HS-5 (cell line): Measurements from ENCODE around the gene DBNDD2.

Experiments
- DNase-seq: peaks from one replicate; pipeline ENCODE4 v3.0.0-alpha.2; 2012; ENCODE audit warnings: low read depth

Gene DBNDD2

GRCh38 chr20:45387274-45387673 lies 20.8 kb upstream of the DBNDD2 start:
- DNase-seq, result no peak

DNA sequence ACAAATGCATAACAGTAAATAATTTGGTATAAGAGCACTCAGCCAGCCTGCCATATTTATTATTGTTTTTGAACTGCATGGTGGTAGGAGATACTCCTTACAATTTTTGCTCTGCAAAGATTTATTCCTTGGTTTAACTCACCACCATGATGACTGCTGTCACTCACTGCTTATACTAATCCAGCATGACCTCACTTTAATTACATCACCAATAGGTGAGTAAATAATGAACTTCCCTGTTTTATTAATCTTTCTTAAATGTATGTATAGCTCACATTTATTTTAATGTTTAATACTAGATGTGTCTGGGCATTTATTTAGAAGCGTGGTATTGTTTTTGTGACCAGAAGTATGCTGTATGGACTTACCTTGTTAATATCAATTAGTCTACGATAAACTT lies 17.2 kb upstream of the DBNDD2 start:
- DNase-seq, result no peak

GRCh38 chr20:45391559-45391958 lies 16.5 kb upstream of the DBNDD2 start:
- no peak for DNase-seq

DNA sequence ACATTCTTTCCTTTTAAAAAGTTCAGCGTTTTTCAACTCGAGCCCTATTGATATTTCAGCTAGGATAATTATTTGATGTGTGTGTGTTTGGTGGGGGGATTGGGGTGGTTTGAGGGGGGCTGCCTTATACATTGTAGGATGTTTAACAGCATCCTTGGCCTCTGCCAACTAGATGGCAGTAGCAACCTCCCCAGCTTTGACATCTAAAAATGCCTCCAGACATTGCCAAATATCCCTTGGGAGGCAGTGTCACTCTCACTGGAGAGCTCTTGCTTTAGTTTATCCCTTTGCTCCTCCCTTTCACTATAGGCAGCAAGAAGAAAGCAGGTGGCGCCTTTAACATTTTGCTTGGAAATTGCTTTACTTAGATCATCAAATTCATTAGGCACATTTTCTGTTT lies 15.4 kb upstream of the DBNDD2 start:
- DNase-seq, result no peak

DNA sequence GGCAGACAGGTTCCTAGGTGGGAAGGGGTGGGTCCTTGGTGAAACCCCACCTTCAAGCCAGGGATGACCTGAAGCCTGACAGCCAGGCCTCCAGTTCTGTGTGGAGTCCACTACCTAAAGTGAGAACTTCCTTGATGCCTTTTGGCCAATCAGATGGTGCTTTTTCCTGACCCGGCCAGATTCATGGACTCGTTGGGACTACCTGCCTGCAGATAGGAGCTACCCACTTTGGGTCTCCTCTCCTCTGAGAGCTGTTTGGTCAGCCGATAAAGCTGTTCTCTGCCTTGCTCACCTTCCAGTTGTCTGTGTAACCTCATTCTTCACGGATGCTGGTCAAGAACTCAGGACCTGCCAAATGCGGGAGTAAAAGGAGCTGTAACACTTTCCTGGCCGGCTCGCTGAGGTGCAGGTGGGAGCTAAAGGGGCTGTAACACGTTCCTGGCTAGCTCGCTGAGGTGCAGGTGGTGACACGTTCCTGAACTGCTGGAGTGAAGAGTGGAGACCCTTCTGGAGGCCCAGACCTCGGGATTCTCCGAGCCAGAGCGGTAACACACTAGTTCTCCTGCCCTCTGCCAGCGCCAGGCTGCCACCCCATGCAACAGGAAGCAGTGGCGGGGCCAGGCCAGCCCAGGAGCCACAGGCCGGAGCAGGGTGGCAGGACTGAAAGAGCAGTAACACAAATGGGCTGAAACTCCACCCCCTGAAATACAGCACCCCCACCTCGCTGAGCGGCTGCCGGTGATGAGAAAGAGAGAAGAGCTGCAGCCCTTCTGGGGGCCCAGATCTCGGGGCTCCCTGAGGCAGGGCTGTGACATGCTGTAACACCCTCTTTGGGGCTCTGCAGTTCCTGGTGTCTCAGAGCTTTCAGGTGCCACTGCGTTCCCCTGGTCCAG lies 13.6 kb upstream of the DBNDD2 start:
- no peak for DNase-seq

- no peak for DNase-seq
Observed at GRCh38 chr20:45395114-45395415, 13.0 kb upstream of the DBNDD2 start.

- DNase-seq, result no peak
Observed at GRCh38 chr20:45399018-45399417, 9.1 kb upstream of the DBNDD2 start.

DNA sequence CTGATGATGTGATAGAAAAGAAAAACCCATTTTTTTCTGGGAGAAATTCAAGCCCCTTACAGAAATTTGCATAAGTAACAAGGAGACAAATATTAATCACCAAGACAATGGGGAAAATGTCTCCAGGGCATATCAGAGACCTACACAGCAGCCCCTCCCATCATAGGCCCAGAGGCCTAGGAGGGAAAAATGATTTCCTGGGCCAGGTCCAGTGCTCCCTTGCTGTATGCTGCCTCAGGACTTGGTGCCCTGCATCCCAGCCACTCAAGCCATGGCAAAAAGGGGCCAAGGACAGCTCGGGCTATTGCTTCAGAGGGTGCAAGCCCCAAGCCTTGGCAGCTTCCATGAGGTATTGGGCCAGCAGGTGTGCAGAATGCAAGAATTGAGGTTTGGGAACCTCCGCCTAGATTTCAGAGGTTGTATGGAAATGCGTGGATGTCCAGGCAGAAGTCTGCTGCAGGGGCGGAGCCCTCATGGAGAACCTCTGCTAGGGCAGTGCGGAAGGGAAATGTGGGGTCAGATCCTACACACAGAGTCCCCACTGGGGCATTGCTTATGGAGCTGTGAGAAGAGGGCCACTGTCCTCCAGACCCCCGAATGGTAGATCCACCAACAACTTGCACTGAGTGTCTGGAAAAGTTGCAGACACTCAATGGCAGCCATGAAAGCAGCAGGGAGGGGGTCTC lies 7.6 kb upstream of the DBNDD2 start:
- DNase-seq, result no peak

DNA sequence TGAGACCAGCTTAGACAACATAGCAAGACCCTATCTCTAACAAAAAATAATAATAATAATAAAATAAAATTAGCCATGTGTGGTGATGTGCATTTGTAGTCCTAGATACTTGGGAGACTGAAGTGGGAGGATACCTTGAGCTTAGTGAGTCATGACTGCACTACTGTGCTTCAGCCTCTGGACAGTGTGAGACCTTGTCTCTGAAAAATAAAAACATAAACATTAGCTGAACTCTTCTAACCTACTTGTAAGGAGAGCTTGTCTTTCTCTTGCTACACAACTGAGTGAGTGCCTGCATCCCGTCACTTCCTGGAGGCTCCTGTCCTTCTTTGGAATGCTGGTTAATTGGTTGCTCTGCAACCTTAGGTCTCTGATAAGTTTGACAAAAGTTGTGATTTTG lies 5.1 kb upstream of the DBNDD2 start:
- no peak for DNase-seq

DNA sequence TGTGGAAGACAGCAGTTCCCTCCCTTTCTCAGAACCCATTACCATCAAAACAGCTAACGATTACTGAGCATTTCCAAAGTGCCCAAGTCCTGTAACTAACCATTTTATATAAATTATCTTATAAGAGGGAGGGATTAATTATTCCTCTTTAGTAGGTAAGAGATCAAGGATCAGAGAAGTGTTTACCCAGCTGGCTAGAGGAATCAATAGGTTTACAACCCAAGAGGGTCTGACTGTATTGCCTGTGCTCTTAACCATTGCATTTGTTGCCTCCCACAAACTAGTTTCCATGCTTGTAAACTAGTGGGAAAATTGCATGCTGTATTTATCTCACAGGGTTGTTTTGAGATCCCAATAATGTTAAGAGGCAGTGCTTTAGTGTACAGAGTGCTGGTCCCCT lies 3.7 kb upstream of the DBNDD2 start:
- DNase-seq, result no peak

- DNase-seq, result no peak
Observed at GRCh38 chr20:45405571-45406259, 2.4 kb upstream of the DBNDD2 start.

DNA sequence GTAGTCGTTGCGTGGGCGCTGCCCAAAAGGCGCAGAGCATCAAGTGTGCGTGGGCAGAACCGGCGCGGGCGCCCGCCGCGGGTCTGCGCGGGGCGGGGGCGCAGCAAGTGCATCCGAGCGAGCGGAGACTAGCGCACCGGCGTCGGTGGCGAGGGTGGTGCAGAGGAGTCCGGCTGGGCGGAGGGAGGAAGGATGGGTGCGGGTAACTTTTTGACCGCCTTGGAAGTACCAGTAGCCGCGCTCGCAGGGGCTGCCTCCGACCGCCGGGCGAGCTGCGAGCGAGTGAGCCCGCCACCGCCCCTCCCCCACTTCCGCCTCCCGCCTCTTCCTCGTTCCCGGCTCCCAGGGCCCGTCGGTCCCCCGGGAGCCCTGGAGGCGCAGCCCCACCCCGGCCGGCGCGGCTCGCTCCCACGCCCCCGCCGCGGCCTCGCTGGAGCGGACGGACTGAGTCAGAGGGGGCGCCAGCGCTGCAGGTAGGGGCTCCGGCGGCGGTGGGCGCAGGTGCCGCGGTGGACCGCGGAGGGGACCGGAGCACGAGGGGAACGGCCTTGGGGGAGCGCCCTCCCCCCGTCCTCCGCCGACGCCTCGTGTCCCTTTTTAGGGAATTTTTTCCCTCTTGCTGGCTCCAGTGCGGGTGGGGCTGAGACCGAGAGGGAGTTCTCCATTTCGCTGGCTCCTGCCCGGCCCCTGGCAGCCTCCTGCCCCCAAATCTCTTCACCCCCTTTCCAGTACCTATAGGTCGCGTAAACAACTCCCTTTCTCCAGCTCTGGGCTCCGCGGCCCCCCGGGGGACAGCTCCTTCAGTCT lies 1.6 kb upstream of the DBNDD2 start:
- no peak for DNase-seq

- no peak for DNase-seq
Observed at GRCh38 chr20:45407067-45407745, 883 bp upstream of the DBNDD2 start.

- DNase-seq, result no peak
Observed at GRCh38 chr20:45408646-45409213, 641 bp downstream of the DBNDD2 start.

- DNase-seq, result no peak
Observed at GRCh38 chr20:45409521-45410272, 1.6 kb downstream of the DBNDD2 start.

DNA sequence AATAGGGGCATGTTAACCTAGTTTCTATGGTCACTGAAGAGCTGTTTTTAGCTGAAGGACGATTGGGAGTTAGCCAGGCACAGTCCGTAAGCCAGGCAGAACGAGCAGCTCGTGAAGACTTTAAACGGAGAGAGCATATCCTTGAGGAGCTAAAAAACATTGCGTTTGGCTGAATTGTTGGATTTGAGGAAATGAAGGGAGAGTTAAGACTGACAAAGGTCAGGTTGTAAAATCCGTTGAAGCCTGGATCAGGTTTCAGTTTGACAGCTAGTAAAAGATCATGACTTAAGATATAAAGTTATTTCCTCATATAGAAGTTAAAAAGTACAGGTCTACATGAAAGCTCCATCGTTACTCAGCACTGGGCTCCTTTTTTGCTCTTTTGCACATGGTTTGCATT lies 2.8 kb downstream of the DBNDD2 start:
- no peak for DNase-seq

- DNase-seq, result no peak
Observed at GRCh38 chr20:45412653-45413052, 4.6 kb downstream of the DBNDD2 start.

DNA sequence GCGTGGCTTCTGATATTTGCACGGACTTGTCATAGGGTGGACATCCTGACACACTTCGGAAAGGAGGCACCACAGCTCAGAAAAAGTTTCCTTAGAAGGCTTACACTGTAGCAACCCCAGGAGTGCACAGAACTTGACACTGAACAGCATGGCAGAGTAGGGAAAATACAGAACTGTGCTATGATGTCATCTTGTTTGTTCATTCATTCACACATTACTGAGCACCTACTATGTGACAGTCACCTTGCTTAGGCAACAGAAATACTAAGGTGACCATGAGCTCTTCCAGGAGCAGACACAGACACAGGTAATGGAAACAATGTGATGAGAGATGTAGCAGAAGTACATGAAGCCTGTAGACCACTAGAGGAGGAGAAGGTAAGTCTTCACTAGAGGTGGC lies 5.4 kb downstream of the DBNDD2 start:
- no peak for DNase-seq

GRCh38 chr20:45415822-45416637 lies 7.9 kb downstream of the DBNDD2 start, which contains the start of gene PIGT:
Gene PIGT (plus strand): TSS chr20:45416141. CDS start chr20:45416157, 16 bp downstream.
- DNase-seq, result peak; percentile 67

- no peak for DNase-seq
Observed at GRCh38 chr20:45416917-45417316, 8.8 kb downstream of the DBNDD2 start.
